ENCODE measurements around the gene DBH.
"Not testable (repeated sequence)": the region's sequence is repeated elsewhere in the genome, so short reads cannot be mapped to it uniquely, and the experiment has no call there.

The DBH gene

GRCh38 chr9:133616643-133617405 lies 19.3 kb upstream of the DBH start:
- DNase-seq (ENCODE audit: low spot score) = no peak
- TF ChIP-seq CTCF (IDR thresholded peaks at IDR 0.05; ENCODE audit: extremely low read depth, insufficient read depth, missing control alignments) = no peak
- in situ Hi-C loops (cut with MboI; ENCODE audit: low pct_unique_long_range_greater_than_20kb, low sequenced_read_pairs, unreplicated experiment) = no loop called here

GRCh38 chr9:133618726-133619125 lies 17.4 kb upstream of the DBH start:
- in situ Hi-C loops (cut with MboI; ENCODE audit: low pct_unique_long_range_greater_than_20kb, low sequenced_read_pairs, unreplicated experiment) = no loop called here
- no peak for TF ChIP-seq CTCF (IDR thresholded peaks at IDR 0.05; ENCODE audit: extremely low read depth, insufficient read depth, missing control alignments)
- no peak for DNase-seq (ENCODE audit: low spot score)

DNA sequence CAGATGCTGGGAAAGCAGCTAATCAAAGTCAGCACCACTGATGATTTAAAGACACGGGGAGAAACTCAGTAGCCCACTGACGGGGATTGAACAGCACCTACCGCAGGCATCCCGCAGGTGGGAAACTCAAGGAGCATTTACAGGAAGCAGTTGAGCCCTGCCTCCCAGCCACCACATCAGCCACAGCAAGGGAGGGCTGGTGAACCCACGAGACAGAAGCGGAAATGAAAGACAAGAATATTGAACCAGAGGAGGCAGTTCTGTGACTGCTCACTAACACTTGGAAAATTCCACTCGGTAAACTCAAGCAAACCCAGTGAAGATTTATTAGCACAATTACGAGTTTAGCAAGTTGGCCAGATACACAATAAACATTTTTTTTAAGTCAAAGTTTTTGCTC lies 16.4 kb upstream of the DBH start:
- no peak for TF ChIP-seq CTCF (IDR thresholded peaks at IDR 0.05; ENCODE audit: extremely low read depth, insufficient read depth, missing control alignments)
- in situ Hi-C loops (cut with MboI; ENCODE audit: low pct_unique_long_range_greater_than_20kb, low sequenced_read_pairs, unreplicated experiment) = no loop called here
- no peak for DNase-seq (ENCODE audit: low spot score)

- in situ Hi-C loops (cut with MboI; ENCODE audit: low pct_unique_long_range_greater_than_20kb, low sequenced_read_pairs, unreplicated experiment) = no loop called here
These were observed 14.4 kb upstream of the DBH start for GRCh38 chr9:133621725-133622267.

GRCh38 chr9:133622555-133622954 lies 13.6 kb upstream of the DBH start:
- DNase-seq (ENCODE audit: low spot score) = no peak
- in situ Hi-C loops (cut with MboI; ENCODE audit: low pct_unique_long_range_greater_than_20kb, low sequenced_read_pairs, unreplicated experiment) = no loop called here
- no peak for TF ChIP-seq CTCF (IDR thresholded peaks at IDR 0.05; ENCODE audit: extremely low read depth, insufficient read depth, missing control alignments)

More at GRCh38 chr9:133621725-133622267, 14.4 kb upstream of the DBH start:
- DNase-seq (ENCODE audit: low spot score) = no peak
- no peak for TF ChIP-seq CTCF (IDR thresholded peaks at IDR 0.05; ENCODE audit: extremely low read depth, insufficient read depth, missing control alignments)

DNA sequence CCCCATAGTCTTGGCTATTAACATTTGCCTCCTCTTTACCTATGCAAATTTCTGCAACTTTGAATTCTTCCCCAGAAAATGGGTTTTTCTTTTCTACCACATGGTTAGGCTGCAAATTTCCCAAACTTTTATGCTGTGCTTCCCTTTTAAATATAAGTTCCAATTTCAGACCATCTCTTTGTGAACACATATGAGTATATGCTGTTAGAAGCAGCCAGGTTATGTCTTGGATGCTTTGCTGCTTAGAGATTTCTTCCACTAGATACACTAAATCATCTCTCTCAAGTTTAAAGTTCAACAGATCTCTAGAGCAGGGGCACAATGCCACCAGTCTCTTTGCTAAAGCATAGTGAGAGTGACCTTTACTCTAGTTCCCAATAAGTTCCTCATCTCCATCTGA lies 10.2 kb upstream of the DBH start:
- in situ Hi-C loops (cut with MboI; ENCODE audit: low pct_unique_long_range_greater_than_20kb, low sequenced_read_pairs, unreplicated experiment); DNase-seq (ENCODE audit: low spot score): not testable (repeated sequence)

GRCh38 chr9:133627341-133627740 lies 8.8 kb upstream of the DBH start:
- DNase-seq (ENCODE audit: low spot score) = no peak
- TF ChIP-seq CTCF (IDR thresholded peaks at IDR 0.05; ENCODE audit: extremely low read depth, insufficient read depth, missing control alignments) = no peak
- in situ Hi-C loops (cut with MboI; ENCODE audit: low pct_unique_long_range_greater_than_20kb, low sequenced_read_pairs, unreplicated experiment) = no loop called here

Measured in GM13977 (cell line).